A549 (cell line): ENCODE results near the gene HIVEP3.

Experiments used
- CBX8 ChIP-seq: fragments of 200-600 bp; sonication (generic); IDR thresholded peaks from 2 replicates; pipeline ENCODE4 v1.6.1; 2016
- NR3C1 ChIP-seq: fragments of >200 bp; sonication (Bioruptor Twin); formaldehyde crosslinking; IDR thresholded peaks from 3 replicates; pipeline ENCODE4 v1.6.1; 2017
- PHF8 ChIP-seq: fragments of 200-600 bp; sonication (generic); IDR thresholded peaks from 2 replicates; pipeline ENCODE4 v1.6.1; 2016; ENCODE audit warnings: low read depth, mild to moderate bottlenecking, antibody characterized with exemption, moderate library complexity, borderline replicate concordance
- POLR2AphosphoS2 ChIP-seq: conservative IDR thresholded peaks from 2 replicates; pipeline ENCODE4 v1.6.1; 2012; ENCODE audit warnings: low read length, improper control_type of control experiment, inconsistent platforms
- ZFP36 ChIP-seq: fragments of 450-650 bp; IDR thresholded peaks from 2 replicates; pipeline ENCODE4 v1.6.1; 2014; ENCODE audit warnings: borderline replicate concordance; ENCODE audit not compliant: partially characterized antibody
- TF ChIP-seq, protein P1 (sequence below): fragments of >200 bp; sonication (Bioruptor Twin); formaldehyde crosslinking; IDR thresholded peaks from 3 replicates; pipeline ENCODE4 v1.5.1; 2016
- TF ChIP-seq, protein P2 (sequence below): fragments of 450-650 bp; IDR thresholded peaks from 2 replicates; pipeline ENCODE4 v1.6.1; 2014; ENCODE audit warnings: antibody characterized with exemption
- TF ChIP-seq, protein P3 (sequence below): fragments of 200-600 bp; sonication (generic); IDR thresholded peaks from 2 replicates; pipeline ENCODE4 v1.6.1; 2016; ENCODE audit warnings: antibody characterized with exemption, mild to moderate bottlenecking, moderate library complexity

DNA sequence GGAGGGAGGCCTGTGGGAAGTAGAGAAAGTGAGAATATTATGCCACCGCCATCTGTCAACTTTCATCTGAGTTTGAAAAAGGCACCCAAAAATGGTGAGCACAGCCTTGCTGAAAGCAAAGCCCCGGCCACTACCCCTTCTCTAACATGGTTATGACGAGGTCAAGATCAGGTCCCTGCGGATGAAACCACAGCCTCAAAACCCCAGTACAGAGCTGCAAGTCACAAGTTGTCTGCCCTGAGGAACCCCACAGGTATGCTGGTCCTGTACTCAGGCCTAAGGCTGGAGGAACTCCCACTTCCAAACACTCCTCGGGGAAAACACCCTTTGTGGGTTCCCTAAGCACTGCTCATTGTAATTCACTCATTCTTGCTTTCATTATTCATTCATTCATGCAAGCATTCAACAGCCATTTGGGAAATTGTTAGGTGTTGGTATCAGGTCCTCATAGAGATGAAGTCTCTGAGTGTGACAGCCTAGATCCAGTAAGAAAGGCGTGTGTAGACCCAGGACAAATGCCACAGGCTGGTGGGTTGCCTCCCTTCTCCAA lies 217.7 kb downstream of the HIVEP3 start:
- no peak for TF ChIP-seq ZFP36
- TF ChIP-seq, protein P1, sequence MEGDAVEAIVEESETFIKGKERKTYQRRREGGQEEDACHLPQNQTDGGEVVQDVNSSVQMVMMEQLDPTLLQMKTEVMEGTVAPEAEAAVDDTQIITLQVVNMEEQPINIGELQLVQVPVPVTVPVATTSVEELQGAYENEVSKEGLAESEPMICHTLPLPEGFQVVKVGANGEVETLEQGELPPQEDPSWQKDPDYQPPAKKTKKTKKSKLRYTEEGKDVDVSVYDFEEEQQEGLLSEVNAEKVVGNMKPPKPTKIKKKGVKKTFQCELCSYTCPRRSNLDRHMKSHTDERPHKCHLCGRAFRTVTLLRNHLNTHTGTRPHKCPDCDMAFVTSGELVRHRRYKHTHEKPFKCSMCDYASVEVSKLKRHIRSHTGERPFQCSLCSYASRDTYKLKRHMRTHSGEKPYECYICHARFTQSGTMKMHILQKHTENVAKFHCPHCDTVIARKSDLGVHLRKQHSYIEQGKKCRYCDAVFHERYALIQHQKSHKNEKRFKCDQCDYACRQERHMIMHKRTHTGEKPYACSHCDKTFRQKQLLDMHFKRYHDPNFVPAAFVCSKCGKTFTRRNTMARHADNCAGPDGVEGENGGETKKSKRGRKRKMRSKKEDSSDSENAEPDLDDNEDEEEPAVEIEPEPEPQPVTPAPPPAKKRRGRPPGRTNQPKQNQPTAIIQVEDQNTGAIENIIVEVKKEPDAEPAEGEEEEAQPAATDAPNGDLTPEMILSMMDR: no peak
- no peak for TF ChIP-seq NR3C1
- TF ChIP-seq, protein P2, sequence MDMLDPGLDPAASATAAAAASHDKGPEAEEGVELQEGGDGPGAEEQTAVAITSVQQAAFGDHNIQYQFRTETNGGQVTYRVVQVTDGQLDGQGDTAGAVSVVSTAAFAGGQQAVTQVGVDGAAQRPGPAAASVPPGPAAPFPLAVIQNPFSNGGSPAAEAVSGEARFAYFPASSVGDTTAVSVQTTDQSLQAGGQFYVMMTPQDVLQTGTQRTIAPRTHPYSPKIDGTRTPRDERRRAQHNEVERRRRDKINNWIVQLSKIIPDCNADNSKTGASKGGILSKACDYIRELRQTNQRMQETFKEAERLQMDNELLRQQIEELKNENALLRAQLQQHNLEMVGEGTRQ: no peak
- TF ChIP-seq, protein P3, sequence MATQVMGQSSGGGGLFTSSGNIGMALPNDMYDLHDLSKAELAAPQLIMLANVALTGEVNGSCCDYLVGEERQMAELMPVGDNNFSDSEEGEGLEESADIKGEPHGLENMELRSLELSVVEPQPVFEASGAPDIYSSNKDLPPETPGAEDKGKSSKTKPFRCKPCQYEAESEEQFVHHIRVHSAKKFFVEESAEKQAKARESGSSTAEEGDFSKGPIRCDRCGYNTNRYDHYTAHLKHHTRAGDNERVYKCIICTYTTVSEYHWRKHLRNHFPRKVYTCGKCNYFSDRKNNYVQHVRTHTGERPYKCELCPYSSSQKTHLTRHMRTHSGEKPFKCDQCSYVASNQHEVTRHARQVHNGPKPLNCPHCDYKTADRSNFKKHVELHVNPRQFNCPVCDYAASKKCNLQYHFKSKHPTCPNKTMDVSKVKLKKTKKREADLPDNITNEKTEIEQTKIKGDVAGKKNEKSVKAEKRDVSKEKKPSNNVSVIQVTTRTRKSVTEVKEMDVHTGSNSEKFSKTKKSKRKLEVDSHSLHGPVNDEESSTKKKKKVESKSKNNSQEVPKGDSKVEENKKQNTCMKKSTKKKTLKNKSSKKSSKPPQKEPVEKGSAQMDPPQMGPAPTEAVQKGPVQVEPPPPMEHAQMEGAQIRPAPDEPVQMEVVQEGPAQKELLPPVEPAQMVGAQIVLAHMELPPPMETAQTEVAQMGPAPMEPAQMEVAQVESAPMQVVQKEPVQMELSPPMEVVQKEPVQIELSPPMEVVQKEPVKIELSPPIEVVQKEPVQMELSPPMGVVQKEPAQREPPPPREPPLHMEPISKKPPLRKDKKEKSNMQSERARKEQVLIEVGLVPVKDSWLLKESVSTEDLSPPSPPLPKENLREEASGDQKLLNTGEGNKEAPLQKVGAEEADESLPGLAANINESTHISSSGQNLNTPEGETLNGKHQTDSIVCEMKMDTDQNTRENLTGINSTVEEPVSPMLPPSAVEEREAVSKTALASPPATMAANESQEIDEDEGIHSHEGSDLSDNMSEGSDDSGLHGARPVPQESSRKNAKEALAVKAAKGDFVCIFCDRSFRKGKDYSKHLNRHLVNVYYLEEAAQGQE: no peak
- no peak for TF ChIP-seq POLR2AphosphoS2
- no peak for TF ChIP-seq CBX8
- no peak for TF ChIP-seq PHF8
